IMR-90 (cell line): ENCODE data around the gene ZBTB11. TPM values are rescaled to one million over a fixed set of nuclear protein-coding genes. Genes with fewer than 3 reads are reported as not detected.
"Not testable (repeated sequence)": the region's sequence is repeated elsewhere in the genome, so short reads cannot be mapped to it uniquely, and the experiment has no call there.

ENCODE experiments used
- ATAC-seq: fragments of 200-7000 bp; cut with Tn5 transposase; 2 replicates; pipeline ENCODE4 v1.9.1; 2020; ENCODE audit warnings: low read depth, mild to moderate bottlenecking, moderate library complexity
- BruUV-seq: library from RNA; stranded (reverse); fragments of 400-500 nt; replicated peaks from 2 replicates; lab custom pipeline; 2021; lab: Mats Ljungman, UMichigan
- CTCF ChIA-PET: fragments of 300-600 bp; formaldehyde crosslinking; extraction: SDS; loops from one replicate; lab custom pipeline; 2021; ENCODE audit warnings: antibody characterized with exemption; lab: Yijun Ruan, JAX
- POLR2A ChIA-PET: fragments of 300-600 bp; sonication (Branson Sonifier 250); formaldehyde crosslinking; loops from one replicate; lab custom pipeline; 2022; ENCODE audit warnings: antibody characterized with exemption; ENCODE audit not compliant: unreplicated experiment; lab: Charles Lee
- DNase-seq: peaks from one replicate; pipeline ENCODE4 v3.0.0; 2013
- H2AFZ ChIP-seq: replicated peaks from 2 replicates; pipeline ENCODE3; 2013; ENCODE audit warnings: low read length, mild to moderate bottlenecking; ENCODE audit not compliant: poor library complexity
- H2AK5ac ChIP-seq: 2 replicates; pipeline ENCODE4 v1.6.1; 2013; ENCODE audit warnings: low read depth, low read length, inconsistent platforms
- H2AK9ac ChIP-seq: replicated peaks from 2 replicates; pipeline ENCODE3; 2013; ENCODE audit warnings: mild to moderate bottlenecking, low read depth, low read length, moderate library complexity; ENCODE audit not compliant: poor library complexity
- H2BK120ac ChIP-seq: 2 replicates; pipeline ENCODE4 v1.6.1; 2013; ENCODE audit warnings: low read depth, low read length, inconsistent platforms
- H2BK15ac ChIP-seq: 3 replicates; pipeline ENCODE4 v1.6.1; 2013; ENCODE audit warnings: low read depth, low read length, inconsistent platforms
- H2BK20ac ChIP-seq: 2 replicates; pipeline ENCODE4 v1.6.1; 2013; ENCODE audit warnings: low read depth, mild to moderate bottlenecking, inconsistent platforms, low read length, moderate library complexity
- H2BK5ac ChIP-seq: 2 replicates; pipeline ENCODE4 v1.6.1; 2013; ENCODE audit warnings: mild to moderate bottlenecking, low read depth, low read length, inconsistent platforms; ENCODE audit not compliant: poor library complexity, severe bottlenecking
- H3K14ac ChIP-seq: replicated peaks from 2 replicates; pipeline ENCODE4 v1.6.1; 2013; ENCODE audit warnings: low read depth, low read length, inconsistent platforms
- H3K18ac ChIP-seq: 2 replicates; pipeline ENCODE4 v1.6.1; 2013; ENCODE audit warnings: low read depth, low read length, control low read depth
- H3K23ac ChIP-seq: 2 replicates; pipeline ENCODE4 v1.6.1; 2013; ENCODE audit warnings: low read depth, low read length, inconsistent platforms
- H3K27ac ChIP-seq: 2 replicates; pipeline ENCODE4 v1.5.1; 2013; ENCODE audit warnings: mild to moderate bottlenecking, control low read depth, low read length; ENCODE audit not compliant: insufficient read depth
- H3K27me3 ChIP-seq: 2 replicates; pipeline ENCODE4 v1.6.1; 2013; ENCODE audit warnings: low read length; ENCODE audit not compliant: control insufficient read depth, insufficient read depth
- H3K36me3 ChIP-seq: 2 replicates; pipeline ENCODE4 v1.6.1; 2013; ENCODE audit warnings: low read length, mixed read lengths; ENCODE audit not compliant: control insufficient read depth, insufficient read depth
- H3K4ac ChIP-seq: 2 replicates; pipeline ENCODE4 v1.6.1; 2013; ENCODE audit warnings: low read depth, low read length, inconsistent platforms
- H3K4me1 ChIP-seq: 2 replicates; pipeline ENCODE4 v1.6.1; 2013; ENCODE audit warnings: low read length, mixed read lengths; ENCODE audit not compliant: control insufficient read depth, insufficient read depth
- H3K4me2 ChIP-seq: 2 replicates; pipeline ENCODE4 v1.6.1; 2013; ENCODE audit warnings: low read depth, mild to moderate bottlenecking, control low read depth, low read length, moderate library complexity
- H3K4me3 ChIP-seq: 2 replicates; pipeline ENCODE4 v1.5.1; 2013; ENCODE audit warnings: low read depth, mild to moderate bottlenecking, control low read depth, low read length, moderate library complexity; ENCODE audit not compliant: insufficient read depth
- H3K56ac ChIP-seq: 2 replicates; pipeline ENCODE4 v1.6.1; 2013; ENCODE audit warnings: low read length, inconsistent platforms; ENCODE audit not compliant: insufficient read depth; ENCODE audit errors: extremely low read depth
- H3K79me1 ChIP-seq, 2 experiments: 2 replicates each; pipeline ENCODE4 v1.6.1; 2013; ENCODE audit warnings: low read length in 2 of 2, inconsistent platforms in 1 of 2, low read depth in 1 of 2
- H3K9ac ChIP-seq: 2 replicates; pipeline ENCODE4 v1.6.1; 2013; ENCODE audit warnings: low read depth, low read length, control low read depth
- H3K9me1 ChIP-seq: 2 replicates; pipeline ENCODE4 v1.6.1; 2013; ENCODE audit warnings: low read length, inconsistent platforms; ENCODE audit not compliant: insufficient read depth
- H3K9me3 ChIP-seq: 2 replicates; pipeline ENCODE4 v1.6.1; 2013; ENCODE audit warnings: low read length; ENCODE audit not compliant: control insufficient read depth, insufficient read depth
- H4K20me1 ChIP-seq: 2 replicates; pipeline ENCODE4 v1.6.1; 2013; ENCODE audit warnings: low read length, inconsistent platforms; ENCODE audit not compliant: insufficient read depth
- H4K5ac ChIP-seq: 2 replicates; pipeline ENCODE4 v1.6.1; 2013; ENCODE audit warnings: mild to moderate bottlenecking, low read depth, low read length, control low read depth
- H4K8ac ChIP-seq, 2 experiments: 2 replicates each; pipeline ENCODE4 v1.6.1; 2013; ENCODE audit warnings: low read depth in 2 of 2, low read length in 2 of 2, control low read depth in 1 of 2, inconsistent platforms in 1 of 2
- H4K91ac ChIP-seq: 2 replicates; pipeline ENCODE4 v1.6.1; 2013; ENCODE audit warnings: low read depth, low read length, inconsistent platforms; ENCODE audit not compliant: insufficient read depth
- RAD21 ChIP-seq: IDR thresholded peaks from 2 replicates; pipeline ENCODE4 v1.6.1; 2012; ENCODE audit warnings: low read length, improper control_type of control experiment
- WGBS, 2 experiments: methylation state at CpG; one replicate each; pipeline versions ENCODE4 v1.1.5 to v1.1.7; 2013; ENCODE audit warnings: missing lambda C conversion rate in 2 of 2; ENCODE audit not compliant: insufficient read length in 1 of 2; ENCODE audit errors: extremely low coverage in 2 of 2; 5-methylcytosine and 5-hydroxymethylcytosine counted together
- dilution Hi-C: fragments of 300-500 bp; cut with HindIII; formaldehyde crosslinking; loops from one replicate; pipeline ENCODE4 v1.14.3; 2018; ENCODE audit warnings: low sequenced_read_pairs; ENCODE audit not compliant: unreplicated experiment
- in situ Hi-C: fragments of 300-500 bp; cut with MboI; formaldehyde crosslinking; loops from 3 replicates; pipeline ENCODE4 v1.14.3; 2019; ENCODE audit warnings: low sequenced_read_pairs, inconsistent platforms, mixed read lengths
- intact Hi-C: fragments of 100-400 bp; cut with micrococcal nuclease; formaldehyde crosslinking; loops from 2 replicates; pipeline ENCODE4 v1.10.0; 2022
- polyA plus RNA-seq, 3 experiments: library from polyadenylated mRNA; depleted of rRNA; stranded (reverse); fragments of >200 nt; gene quantifications; 2 replicates each; pipeline ENCODE4 v1.2.3, GENCODE V29; 2012; ENCODE audit warnings: low replicate concordance in 1 of 3
- total RNA-seq: library from RNA; depleted of rRNA; stranded (reverse); fragments of >200 nt; gene quantifications from 2 replicates; pipeline ENCODE4 v1.2.3, GENCODE V29; 2012
- TF ChIP-seq, protein P1 (sequence below): conservative IDR thresholded peaks from 2 replicates; pipeline ENCODE4 v1.5.1; 2012; ENCODE audit warnings: mild to moderate bottlenecking, low read depth, low read length, improper control_type of control experiment

ZBTB11 gene
- total and polyA plus RNA-seq, 2 of the 4 experiments (the other 2 are of a cell fraction) = 6.0 to 17.2 TPM

DNA sequence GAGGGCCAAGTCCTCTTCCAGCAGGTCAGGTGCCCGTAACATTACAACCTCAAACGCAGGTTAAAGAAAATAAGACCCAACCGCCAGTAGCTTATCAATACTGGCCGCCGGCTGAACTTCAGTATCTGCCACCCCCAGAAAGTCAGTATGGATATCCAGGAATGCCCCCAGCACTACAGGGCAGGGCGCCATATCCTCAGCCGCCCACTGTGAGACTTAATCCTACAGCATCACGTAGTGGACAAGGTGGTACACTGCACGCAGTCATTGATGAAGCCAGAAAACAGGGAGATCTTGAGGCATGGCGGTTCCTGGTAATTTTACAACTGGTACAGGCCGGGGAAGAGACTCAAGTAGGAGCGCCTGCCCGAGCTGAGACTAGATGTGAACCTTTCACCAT is 16.6 kb upstream of the ZBTB11 start:
- TF ChIP-seq, protein P1, sequence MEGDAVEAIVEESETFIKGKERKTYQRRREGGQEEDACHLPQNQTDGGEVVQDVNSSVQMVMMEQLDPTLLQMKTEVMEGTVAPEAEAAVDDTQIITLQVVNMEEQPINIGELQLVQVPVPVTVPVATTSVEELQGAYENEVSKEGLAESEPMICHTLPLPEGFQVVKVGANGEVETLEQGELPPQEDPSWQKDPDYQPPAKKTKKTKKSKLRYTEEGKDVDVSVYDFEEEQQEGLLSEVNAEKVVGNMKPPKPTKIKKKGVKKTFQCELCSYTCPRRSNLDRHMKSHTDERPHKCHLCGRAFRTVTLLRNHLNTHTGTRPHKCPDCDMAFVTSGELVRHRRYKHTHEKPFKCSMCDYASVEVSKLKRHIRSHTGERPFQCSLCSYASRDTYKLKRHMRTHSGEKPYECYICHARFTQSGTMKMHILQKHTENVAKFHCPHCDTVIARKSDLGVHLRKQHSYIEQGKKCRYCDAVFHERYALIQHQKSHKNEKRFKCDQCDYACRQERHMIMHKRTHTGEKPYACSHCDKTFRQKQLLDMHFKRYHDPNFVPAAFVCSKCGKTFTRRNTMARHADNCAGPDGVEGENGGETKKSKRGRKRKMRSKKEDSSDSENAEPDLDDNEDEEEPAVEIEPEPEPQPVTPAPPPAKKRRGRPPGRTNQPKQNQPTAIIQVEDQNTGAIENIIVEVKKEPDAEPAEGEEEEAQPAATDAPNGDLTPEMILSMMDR = peak; percentile 50
- TF ChIP-seq RAD21 = peak; percentile 57
- ATAC-seq (peak; percentile 90), DNase-seq (peak; percentile 48)
- H3K36me3 ChIP-seq, H2AK9ac ChIP-seq, H3K27ac ChIP-seq, H4K8ac ChIP-seq, intact Hi-C loops, H3K4me3 ChIP-seq, H4K20me1 ChIP-seq, H3K18ac ChIP-seq, H3K9me1 ChIP-seq, in situ Hi-C loops, H3K79me1 ChIP-seq, H2AK5ac ChIP-seq, H2BK120ac ChIP-seq, H3K4ac ChIP-seq, H3K9ac ChIP-seq, H4K5ac ChIP-seq, H3K9me3 ChIP-seq, H4K91ac ChIP-seq, BruUV-seq, H3K56ac ChIP-seq, H2AFZ ChIP-seq, H3K27me3 ChIP-seq, H3K14ac ChIP-seq, H3K23ac ChIP-seq, H2BK5ac ChIP-seq, H2BK15ac ChIP-seq, POLR2A ChIA-PET, H2BK20ac ChIP-seq, dilution Hi-C loops, H3K4me1 ChIP-seq, H3K4me2 ChIP-seq: not testable (repeated sequence)
- WGBS, 2 experiments = 40% methylated on average over 1 of the region's 13 CpGs; no CpG with 5 or more reads in 1 of the 2 experiments
- CTCF ChIA-PET = interaction anchor here (0.6 kb wide), 1 partner anchor 22 kb away, joined by 3 read pairs; no protein-coding TSS in a partner anchor

DNA sequence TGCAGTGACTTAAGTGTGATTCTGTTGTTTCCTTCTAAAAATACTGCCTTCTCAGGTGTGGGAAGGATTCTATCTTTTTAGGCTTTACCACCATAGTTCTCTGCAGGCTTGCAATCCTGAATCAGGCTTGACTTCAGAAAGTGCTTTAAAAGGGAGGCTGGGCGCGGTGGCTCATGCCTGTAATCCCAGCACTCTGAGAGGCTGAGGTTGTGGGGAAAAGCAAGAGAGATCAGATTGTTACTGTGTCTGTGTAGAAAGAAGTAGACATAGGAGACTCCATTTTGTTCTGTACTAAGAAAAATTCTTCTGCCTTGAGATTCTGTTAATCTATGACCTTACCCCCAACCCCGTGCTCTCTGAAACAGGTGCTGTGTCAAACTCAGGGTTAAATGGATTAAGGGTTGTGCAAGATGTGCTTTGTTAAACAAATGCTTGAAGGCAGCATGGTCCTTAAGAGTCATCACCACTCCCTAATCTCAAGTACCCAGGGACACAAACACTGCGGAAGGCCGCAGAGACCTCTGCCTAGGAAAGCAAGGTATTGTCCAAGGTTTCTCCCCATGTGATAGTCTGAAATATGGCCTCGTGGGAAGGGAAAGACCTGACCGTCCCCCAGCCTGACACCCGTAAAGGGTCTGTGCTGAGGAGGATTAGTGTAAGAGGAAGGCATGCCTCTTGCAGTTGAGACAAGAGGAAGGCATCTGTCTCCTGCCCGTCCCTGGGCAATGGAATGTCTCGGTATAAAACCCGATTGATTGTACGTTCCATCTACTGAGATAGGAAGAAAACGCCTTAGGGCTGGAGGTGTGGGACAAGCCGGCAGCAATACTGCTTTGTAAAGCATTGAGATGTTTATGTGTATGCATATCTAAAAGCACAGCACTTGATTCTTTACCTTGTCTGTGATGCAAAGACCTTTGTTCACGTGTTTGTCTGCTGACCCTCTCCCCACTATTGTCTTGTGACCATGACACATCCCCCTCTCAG is 15.0 kb upstream of the ZBTB11 start:
- H3K4me1 ChIP-seq, H3K18ac ChIP-seq, H3K4me2 ChIP-seq, H2AK9ac ChIP-seq, H2AFZ ChIP-seq, in situ Hi-C loops, intact Hi-C loops, H2BK120ac ChIP-seq, H3K36me3 ChIP-seq, POLR2A ChIA-PET, H3K79me1 ChIP-seq, CTCF ChIA-PET, H3K56ac ChIP-seq, H3K9me3 ChIP-seq, H3K27ac ChIP-seq, BruUV-seq, H3K4me3 ChIP-seq, dilution Hi-C loops, H3K9me1 ChIP-seq, H4K91ac ChIP-seq, H2AK5ac ChIP-seq, H3K9ac ChIP-seq, H3K23ac ChIP-seq, DNase-seq, H3K14ac ChIP-seq, H3K27me3 ChIP-seq, H4K5ac ChIP-seq, H4K20me1 ChIP-seq, H4K8ac ChIP-seq, ATAC-seq, H2BK15ac ChIP-seq, H2BK5ac ChIP-seq, H2BK20ac ChIP-seq, H3K4ac ChIP-seq: not testable (repeated sequence)
- whole genome bisulfite sequencing, 2 experiments = no CpG with 5 or more reads among the region's 15 CpGs
